Gastroesophageal sphincter (tissue), 4 donors: Measurements from ENCODE around the gene ARHGAP25. TPM values are rescaled to one million over a fixed set of nuclear protein-coding genes. Genes with fewer than 3 reads are reported as not detected.

ENCODE experiments used
- ATAC-seq: fragments of 150-250 bp; one replicate; pipeline ENCODE4 v1.9.1; 2016; ENCODE audit warnings: mild to moderate bottlenecking, moderate library complexity
- H3K27ac ChIP-seq, 4 donors: fragments of 200-600 bp; sonication (generic) in 3 of 4; 1 replicate in 3 of 4; 2 replicates in 1 of 4; pipeline ENCODE4 v1.5.1; 2016 to 2019
- H3K27me3 ChIP-seq: fragments of 200-600 bp; sonication (generic); one replicate; pipeline ENCODE4 v1.5.1; 2019
- H3K36me3 ChIP-seq, 2 donors: fragments of 200-600 bp; sonication (generic); one replicate each; pipeline ENCODE4 v1.5.1; 2019; ENCODE audit warnings: control low read depth in 1 of 2
- H3K4me1 ChIP-seq, 3 donors: fragments of 200-600 bp; sonication (generic); 1 replicate in 2 of 3; 2 replicates in 1 of 3; pipeline ENCODE4 v1.5.1; 2016 to 2019; ENCODE audit warnings: control low read depth in 2 of 3
- H3K4me3 ChIP-seq, 2 donors: fragments of 200-600 bp; sonication (generic); one replicate each; pipeline ENCODE4 v1.5.1; 2019; ENCODE audit warnings: mild to moderate bottlenecking in 1 of 2, moderate library complexity in 1 of 2
- H3K9me3 ChIP-seq, 3 donors: fragments of 200-600 bp; sonication (generic); one replicate each; pipeline ENCODE4 v1.5.1; 2017 to 2019; ENCODE audit warnings: control low read depth in 2 of 3
- CTCF ChIP-seq, 4 experiments: fragments of 200-600 bp in 2 of 4; fragments of 450-650 bp in 2 of 4; sonication (generic) in 1 of 4; IDR thresholded peaks; one replicate each; pipeline ENCODE4 v1.5.1; 2017 to 2019; ENCODE audit warnings: antibody characterized with exemption in 4 of 4, mild to moderate bottlenecking in 2 of 4, moderate library complexity in 2 of 4
- EP300 ChIP-seq: sonication (generic); formaldehyde crosslinking; IDR thresholded peaks from one replicate; pipeline ENCODE4 v1.6.1; 2017; ENCODE audit warnings: antibody characterized with exemption, mild to moderate bottlenecking
- POLR2A ChIP-seq, 2 donors: fragments of 450-650 bp; IDR thresholded peaks; one replicate each; pipeline ENCODE4 v1.6.1; 2017; ENCODE audit warnings: antibody characterized with exemption in 2 of 2, mild to moderate bottlenecking in 2 of 2, moderate library complexity in 1 of 2
- POLR2AphosphoS5 ChIP-seq: sonication (generic); formaldehyde crosslinking; IDR thresholded peaks from one replicate; pipeline ENCODE4 v1.6.1; 2017; ENCODE audit warnings: antibody characterized with exemption
- WGBS, 2 donors: methylation state at CpG; one replicate each; pipeline ENCODE4 v1.1.5; 2018; ENCODE audit warnings: low coverage in 1 of 2; 5-methylcytosine and 5-hydroxymethylcytosine counted together
- total RNA-seq, 4 donors: library from RNA; depleted of rRNA; stranded (reverse); fragments of >200 nt; gene quantifications; one replicate each; pipeline ENCODE4 v1.1.0, GENCODE V29; 2016

The ARHGAP25 gene
- total RNA-seq, 4 donors from 2014 or later: 2.2 to 7.3 (median 4.4) TPM

DNA sequence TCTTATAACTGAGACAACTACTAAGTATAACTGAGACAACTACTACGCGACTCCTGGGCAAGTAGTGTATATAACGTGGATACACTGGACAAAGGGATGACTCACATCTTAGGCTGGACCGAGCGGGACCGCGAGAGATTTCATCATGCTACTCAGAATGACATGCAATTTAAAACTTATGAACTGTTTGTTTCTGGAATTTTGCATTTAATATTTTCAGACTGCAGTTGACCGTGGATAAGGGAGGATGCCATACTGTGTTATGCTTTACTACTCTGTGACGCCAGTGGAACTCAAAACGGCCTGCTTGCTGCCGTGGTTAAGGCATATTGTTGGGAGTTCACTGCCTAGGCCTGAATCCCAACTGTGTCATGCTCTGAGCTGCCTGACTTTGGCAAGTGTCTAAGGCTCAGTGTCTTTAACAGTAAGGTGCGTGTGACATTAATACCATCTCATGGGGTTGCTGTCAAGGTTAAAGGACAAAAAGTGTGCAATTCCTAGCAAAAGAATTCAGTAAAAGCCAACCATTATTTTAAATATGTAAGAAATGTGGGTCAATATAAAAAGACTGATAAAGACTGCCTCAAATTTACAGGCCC is 72.0 kb downstream of the ARHGAP25 start:
- Histone ChIP-seq H3K9me3 (no peaks in the 10 kb centered on the region), H3K36me3 (no peaks in the 10 kb centered on the region), H3K27ac (no peak overlapping the region), H3K4me1 (peaks cover 0 to 6% (median 0%) of the 10 kb centered on the region in 3 donors), H3K4me3 (no peak overlapping the region), H3K27me3 (no peaks in the 10 kb centered on the region)
- TF ChIP-seq POLR2A (IDR thresholded peaks at IDR 0.05): no peak
- no peak for TF ChIP-seq CTCF (IDR thresholded peaks at IDR 0.05)
- no peak for TF ChIP-seq EP300
- no peak for TF ChIP-seq POLR2AphosphoS5
- ATAC-seq: no peak
- WGBS, 2 donors: 82 to 90% methylated on average over 12 of the region's 12 CpGs

DNA sequence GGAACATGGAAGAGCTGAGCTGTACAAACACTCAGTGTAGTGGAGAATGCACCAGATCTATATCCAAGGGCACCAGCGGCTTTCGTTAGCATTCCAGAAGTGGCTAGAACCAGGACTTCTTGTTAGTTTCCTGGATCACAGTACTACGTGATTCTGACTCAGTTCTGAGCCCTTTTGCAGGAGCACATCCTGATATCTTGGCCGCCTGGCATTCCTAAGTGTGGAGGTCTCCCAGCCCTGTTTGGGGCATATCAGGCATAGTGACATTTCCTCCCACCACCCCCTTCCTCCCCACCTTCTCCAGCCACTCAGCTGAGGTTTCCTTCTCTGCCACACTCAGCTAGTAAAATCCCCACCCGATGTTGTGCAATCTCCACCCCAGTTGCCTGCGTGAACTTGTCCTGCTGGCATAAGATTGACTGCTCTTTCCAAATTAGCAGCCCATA is 73.2 kb downstream of the ARHGAP25 start:
- Histone ChIP-seq H3K27me3 (no peaks in the 10 kb centered on the region), H3K27ac (no peak overlapping the region), H3K36me3 (no peaks in the 10 kb centered on the region), H3K9me3 (no peaks in the 10 kb centered on the region), H3K4me1 (peaks cover 0 to 12% (median 3%) of the 10 kb centered on the region in 3 donors), H3K4me3 (no peak overlapping the region)
- no peak for TF ChIP-seq EP300
- no peak for TF ChIP-seq POLR2A (IDR thresholded peaks at IDR 0.05)
- no peak for TF ChIP-seq POLR2AphosphoS5
- no peak for TF ChIP-seq CTCF (IDR thresholded peaks at IDR 0.05)
- no peak for ATAC-seq
- WGBS, 2 donors: 75 to 86% methylated on average over 4 to 6 of the region's 6 CpGs

GRCh38 chr2:68809324-68810240 is 75.0 kb downstream of the ARHGAP25 start:
- TF ChIP-seq CTCF (IDR thresholded peaks at IDR 0.05): no peak
- no peak for TF ChIP-seq POLR2A (IDR thresholded peaks at IDR 0.05)
- TF ChIP-seq EP300: no peak
- no peak for TF ChIP-seq POLR2AphosphoS5
- Histone ChIP-seq H3K36me3 (no peaks in the 10 kb centered on the region), H3K4me3 (no peak overlapping the region), H3K4me1 (peaks cover 0 to 12% (median 3%) of the 10 kb centered on the region in 3 donors), H3K27me3 (no peaks in the 10 kb centered on the region), H3K27ac (no peak overlapping the region), H3K9me3 (no peaks in the 10 kb centered on the region)
- 67 to 100% methylated on average over 1 of the region's 2 CpGs for WGBS, 2 donors
- no peak for ATAC-seq

DNA sequence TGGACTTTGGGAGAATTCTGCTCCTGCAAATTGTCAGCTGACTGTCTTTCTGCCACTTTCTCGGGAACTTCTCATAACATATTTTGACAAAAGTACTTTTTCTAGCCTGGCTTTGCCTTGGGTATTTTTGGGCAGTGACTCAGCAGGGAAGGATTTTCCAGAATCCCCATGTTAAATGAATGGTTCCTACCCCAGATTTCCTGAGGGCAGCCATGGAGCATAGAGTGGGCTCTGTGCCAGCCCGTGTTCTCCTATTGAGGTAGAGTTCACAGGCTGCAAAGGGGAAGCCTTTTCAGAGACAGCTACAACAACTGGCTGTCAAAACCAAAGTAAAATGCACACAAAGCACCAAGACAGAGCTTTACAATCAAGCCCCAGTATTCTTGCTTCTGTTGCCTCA is 76.8 kb downstream of the ARHGAP25 start:
- Histone ChIP-seq H3K27me3 (no peaks in the 10 kb centered on the region), H3K4me1 (peaks cover 0 to 12% (median 3%) of the 10 kb centered on the region in 3 donors), H3K4me3 (no peak overlapping the region), H3K27ac (peak overlapping the region in 3 of 4 donors; percentile 1 to 64 (median 49)), H3K9me3 (no peaks in the 10 kb centered on the region), H3K36me3 (peaks cover 0 to 7% of the 10 kb centered on the region in 2 donors)
- no peak for ATAC-seq
- 25 to 63% methylated on average over 1 of the region's 2 CpGs for WGBS, 2 donors
- TF ChIP-seq POLR2A (IDR thresholded peaks at IDR 0.05) (no peak), CTCF (IDR thresholded peaks at IDR 0.05) (no peak), POLR2AphosphoS5 (no peak), EP300 (no peak)
